Activated T-cell treated with anti-CD3 and anti-CD28 coated beads for 1 hour (primary cell): ENCODE measurements around the gene MBD6.
A peak's percentile ranks its signal among the peaks of the same experiment; 100 is the strongest.
"Not testable (repeated sequence)": the region's sequence is repeated elsewhere in the genome, so short reads cannot be mapped to it uniquely, and the experiment has no call there.

Experiments
- DNase-seq: peaks from one replicate; pipeline ENCODE4 v3.0.0-alpha.2; 2020; ENCODE audit warnings: low read depth

The MBD6 gene

GRCh38 chr12:57515934-57516541 lies 6.6 kb upstream of the MBD6 start:
- no peak for DNase-seq

DNA sequence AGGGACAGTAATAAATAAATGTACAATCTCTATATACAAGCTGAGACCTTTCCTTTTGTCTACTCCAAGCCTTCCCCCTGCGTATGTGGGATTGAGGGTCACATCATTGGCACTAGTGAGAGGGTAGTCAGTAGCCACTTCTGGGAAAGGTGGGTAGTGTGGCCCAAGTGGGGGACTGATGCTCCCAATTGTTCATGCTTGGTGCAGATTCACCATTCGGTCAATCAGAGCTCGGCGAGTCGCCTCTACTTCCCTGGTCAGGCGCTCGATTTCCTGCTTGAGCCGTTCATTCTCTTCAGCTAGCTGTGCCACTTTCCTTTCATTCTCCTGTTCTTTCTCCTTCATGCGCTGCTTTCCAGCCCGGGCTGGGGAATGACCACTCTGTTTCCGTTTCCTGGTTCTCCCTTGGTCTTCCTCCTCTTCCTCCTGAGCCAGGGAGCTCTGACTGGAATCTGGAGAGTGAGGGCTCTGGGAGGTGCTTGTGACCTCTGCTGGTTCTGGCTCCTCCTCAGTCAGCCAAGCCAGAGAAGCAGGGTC lies 5.9 kb upstream of the MBD6 start:
- no peak for DNase-seq

- DNase-seq: no peak
Observed at GRCh38 chr12:57517187-57517586, 5.4 kb upstream of the MBD6 start.

DNA sequence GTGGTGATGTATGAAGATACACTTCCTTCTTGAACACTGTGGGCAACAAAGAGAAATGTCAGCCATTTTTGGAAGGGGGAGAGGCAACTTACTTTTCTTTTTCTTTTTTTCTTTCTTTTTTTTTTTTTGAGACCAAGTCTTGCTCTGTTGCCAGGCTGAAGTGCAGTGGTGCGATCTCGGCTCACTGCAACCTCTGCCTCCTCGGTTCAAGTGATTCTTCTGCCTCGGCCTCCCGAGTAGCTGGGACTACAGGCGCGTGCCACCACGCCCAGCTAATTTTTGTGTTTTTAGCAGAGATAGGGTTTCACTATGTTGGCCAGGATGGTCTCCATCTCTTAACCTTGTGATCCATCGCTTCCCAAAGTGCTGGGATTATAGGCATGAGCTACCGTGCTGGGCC lies 4.9 kb upstream of the MBD6 start:
- DNase-seq: not testable (repeated sequence)

GRCh38 chr12:57518176-57518919 lies 4.3 kb upstream of the MBD6 start:
- no peak for DNase-seq

DNA sequence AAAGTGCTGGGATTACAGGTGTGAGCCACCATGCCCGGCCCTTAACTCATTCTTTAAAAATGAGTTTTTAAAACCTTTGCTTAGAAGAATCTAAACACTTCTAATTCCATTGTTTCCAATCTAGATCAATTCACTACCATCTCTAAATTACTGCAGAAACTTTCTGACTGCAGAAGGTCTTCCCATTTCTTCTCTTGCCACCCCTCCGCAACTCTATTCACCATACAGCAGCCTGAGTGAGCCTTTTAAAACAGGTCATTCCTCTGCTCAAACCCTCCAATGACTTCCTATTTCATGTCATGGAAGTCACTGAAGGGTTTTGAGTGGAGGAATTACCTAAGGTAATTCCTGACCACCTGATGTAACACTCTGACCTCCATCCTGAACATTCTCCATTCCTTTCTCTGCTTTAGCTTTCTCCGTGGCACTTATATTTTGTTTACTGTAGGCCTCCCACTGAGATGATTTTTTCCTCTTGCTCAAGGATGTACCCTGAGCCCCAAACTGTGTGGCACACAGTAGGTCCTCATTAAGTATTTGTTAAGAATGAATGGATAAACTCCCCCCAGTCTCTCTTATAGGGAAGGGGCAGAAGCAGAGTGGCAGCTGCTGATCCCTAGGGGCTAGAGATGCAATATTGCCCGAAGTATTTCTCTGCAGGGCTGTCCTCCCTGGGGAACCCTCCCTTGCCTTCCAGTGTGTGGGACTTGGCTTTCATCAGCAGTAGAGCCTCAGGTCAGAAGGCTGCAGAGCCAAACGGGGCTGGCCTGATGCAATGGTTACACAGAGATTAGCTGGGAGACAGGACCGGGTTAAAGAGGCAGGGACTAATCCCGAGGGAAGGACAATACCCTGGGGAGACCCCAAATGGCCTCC lies 3.5 kb upstream of the MBD6 start:
- DNase-seq: no peak

- DNase-seq: peak; percentile 16
Observed at GRCh38 chr12:57519796-57520052, 2.9 kb upstream of the MBD6 start.

DNA sequence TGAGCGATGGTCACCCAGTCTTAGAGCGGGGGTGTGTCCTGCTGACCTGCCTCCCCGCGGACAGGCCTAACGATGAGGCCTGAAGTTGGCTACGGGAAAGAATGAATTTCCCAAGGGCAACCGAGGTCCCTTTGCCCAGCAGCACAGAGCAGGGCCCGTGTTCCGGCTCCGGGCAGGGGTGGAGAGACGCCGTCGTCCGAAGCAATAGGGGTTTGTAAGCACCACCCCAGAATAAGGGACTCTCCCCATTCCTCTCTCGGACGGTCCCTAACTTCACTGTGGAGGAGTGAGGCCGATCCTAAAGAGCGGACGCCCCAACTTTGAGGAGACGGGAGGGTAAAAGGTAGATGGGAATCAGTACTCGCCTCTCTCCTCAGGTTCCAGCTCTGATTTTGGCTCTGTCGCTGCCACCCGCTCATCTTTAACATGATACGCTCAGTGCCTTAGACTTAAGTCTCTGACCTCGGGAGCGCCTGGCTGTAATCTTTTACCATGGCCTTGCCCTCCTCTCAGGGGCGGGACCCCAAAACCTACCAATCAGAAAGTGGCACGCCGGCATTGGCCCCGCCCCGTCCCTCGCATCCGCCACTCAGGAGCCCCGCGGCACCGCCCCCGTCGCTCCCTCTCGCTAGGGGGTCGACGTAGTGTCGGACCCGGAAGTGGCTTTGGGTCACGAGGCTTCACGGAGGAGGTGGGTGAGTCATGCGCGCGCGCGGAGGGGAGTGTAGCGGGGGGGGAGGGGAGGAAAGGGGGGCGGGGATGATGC lies 2.4 kb upstream of the MBD6 start, which contains the start of gene DDIT3:
Gene DDIT3, minus strand, starts transcription at position 462 of the 766 bp plus-strand sequence. CDS start 3,108 bp downstream, outside the sequence.
- DNase-seq: peak; percentile 99

GRCh38 chr12:57521525-57522010 lies 1.1 kb upstream of the MBD6 start:
- DNase-seq: no peak

DNA sequence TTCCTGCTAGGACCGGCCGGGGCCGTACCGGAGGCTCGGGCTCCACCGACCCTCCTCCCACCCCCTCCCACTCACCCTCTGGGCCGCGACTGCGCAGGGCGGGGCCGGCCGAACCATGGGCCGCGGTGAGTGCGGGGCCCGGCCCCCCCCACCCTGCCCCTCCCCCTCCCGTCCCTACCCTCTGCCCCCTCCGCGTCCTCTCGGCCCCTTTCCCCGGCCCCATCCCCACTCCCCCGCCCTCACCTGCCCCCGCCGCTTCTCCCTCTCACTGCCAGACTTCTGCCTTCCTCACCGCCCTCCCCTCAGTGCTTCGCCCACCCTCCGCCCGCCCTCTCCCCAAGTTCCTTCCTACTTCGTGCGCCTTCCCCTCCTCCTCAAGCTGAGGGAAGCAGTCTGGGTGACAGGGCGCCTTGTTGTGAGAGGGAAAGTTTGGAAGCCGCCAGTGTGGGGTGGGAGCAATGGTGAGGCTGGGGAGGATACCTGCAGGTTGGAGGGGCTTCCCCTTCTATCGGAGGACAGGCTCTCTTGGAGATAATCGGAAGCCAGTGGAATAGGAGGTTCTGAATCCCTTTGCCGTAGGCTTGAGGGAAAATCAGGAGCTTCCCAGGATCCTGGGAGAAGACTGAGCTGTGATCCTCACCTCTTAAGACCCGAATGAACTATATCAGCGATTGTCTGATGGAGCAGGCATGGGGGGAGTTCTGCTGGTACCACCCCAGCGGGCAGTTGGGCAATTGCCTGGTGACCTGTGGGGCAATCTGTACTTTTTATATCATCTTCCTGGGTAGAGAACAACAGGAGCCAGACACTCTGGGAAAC lies 472 bp downstream of the MBD6 start:
- DNase-seq: peak; percentile 28

- no peak for DNase-seq
Observed at GRCh38 chr12:57523706-57524614, 1.3 kb downstream of the MBD6 start.

- DNase-seq: no peak
Observed at GRCh38 chr12:57524814-57525614, 2.4 kb downstream of the MBD6 start.

GRCh38 chr12:57525615-57526383 lies 3.2 kb downstream of the MBD6 start:
- DNase-seq: no peak

DNA sequence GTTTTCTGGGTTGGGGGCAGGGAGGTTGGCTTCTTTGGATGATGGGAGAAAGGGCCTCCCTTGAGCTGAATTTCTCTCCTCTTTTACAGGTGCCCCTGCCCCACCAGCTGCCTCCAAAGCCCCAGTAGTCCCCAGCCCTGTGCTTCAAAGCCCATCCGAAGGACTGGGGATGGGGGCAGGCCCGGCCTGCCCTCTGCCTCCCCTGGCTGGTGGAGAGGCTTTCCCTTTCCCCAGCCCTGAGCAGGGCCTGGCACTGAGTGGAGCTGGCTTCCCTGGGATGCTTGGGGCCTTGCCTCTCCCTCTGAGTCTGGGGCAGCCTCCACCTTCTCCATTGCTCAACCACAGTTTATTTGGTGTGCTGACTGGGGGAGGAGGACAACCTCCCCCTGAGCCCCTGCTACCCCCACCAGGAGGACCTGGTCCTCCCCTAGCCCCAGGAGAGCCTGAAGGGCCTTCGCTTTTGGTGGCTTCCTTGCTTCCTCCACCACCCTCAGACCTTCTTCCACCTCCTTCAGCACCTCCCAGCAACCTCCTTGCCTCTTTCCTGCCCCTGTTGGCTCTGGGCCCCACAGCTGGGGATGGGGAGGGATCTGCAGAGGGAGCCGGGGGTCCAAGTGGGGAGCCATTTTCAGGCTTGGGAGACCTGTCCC lies 4.0 kb downstream of the MBD6 start:
- no peak for DNase-seq

DNA sequence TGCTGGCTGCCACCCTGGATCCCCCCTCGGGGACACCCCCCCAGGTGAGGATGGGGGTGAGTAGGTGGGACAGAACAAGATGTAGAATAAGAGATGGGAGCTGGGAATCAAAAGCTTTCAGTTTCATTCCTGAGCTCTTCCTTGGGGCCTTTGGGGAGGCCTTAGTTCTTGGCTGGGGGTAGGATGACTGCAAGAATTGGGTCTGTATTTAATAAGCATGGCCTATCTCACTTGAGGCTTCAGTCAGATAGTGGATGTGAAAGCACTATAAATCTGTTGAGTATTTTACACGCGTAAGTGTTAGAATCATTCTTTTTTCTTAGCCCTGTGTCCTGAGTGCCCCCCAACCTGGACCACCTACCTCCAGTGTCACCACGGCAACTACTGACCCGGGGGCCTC lies 4.6 kb downstream of the MBD6 start:
- no peak for DNase-seq

DNA sequence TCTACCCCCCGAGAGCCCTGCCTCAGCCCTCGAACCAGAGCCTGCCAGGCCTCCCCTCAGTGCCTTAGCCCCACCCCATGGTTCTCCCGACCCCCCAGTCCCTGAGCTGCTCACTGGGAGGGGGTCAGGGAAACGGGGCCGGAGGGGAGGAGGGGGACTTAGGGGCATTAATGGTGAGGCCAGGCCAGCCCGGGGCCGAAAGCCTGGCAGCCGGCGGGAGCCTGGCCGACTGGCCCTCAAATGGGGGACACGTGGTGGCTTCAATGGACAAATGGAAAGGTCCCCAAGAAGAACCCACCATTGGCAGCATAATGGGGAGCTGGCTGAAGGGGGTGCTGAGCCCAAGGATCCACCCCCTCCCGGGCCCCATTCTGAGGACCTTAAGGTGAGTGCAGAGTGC lies 5.6 kb downstream of the MBD6 start:
- no peak for DNase-seq

GRCh38 chr12:57528831-57529555 lies 6.4 kb downstream of the MBD6 start:
- DNase-seq: no peak
